A375 (cell line): ENCODE measurements around the gene PTGR1. TPM values are rescaled to one million over a fixed set of nuclear protein-coding genes. Genes with fewer than 3 reads are reported as not detected.

Experiments used
- total RNA-seq: library from RNA; depleted of rRNA; stranded (reverse); fragments of >200 nt; shearing (Covaris generic); gene quantifications from 2 replicates; pipeline ENCODE4 v1.2.3, GENCODE V29; 2014; rRNA removed

The PTGR1 gene
- 24.8 and 26.4 TPM in 2 replicates for total RNA-seq

GRCh38 chr9:111599092-111599954 is at the start of gene PTGR1:
Gene PTGR1, minus strand, starts transcription at chr9:111599647. Its CDS starts 2,225 bp downstream, at chr9:111597422.

GRCh38 chr9:111631214-111631971 is 31.9 kb upstream of the PTGR1 start, which contains the start of gene DNAJC25:
Gene DNAJC25, plus strand, starts transcription at chr9:111631334. Its CDS starts 74 bp downstream, at chr9:111631408.

GRCh38 chr9:111525056-111525977 is 74.1 kb downstream of the PTGR1 start, which contains the start of gene ZNF483:
Gene ZNF483, plus strand, starts transcription at chr9:111525179. Its CDS starts 2,217 bp downstream, at chr9:111527396.

Other genes starting within 250 kb of the PTGR1 start
- gene ECPAS, start 115.3 kb downstream of the PTGR1 start, total RNA-seq, result 140 and 158 TPM in 2 replicates
- gene ZNF483, start 74.5 kb downstream of the PTGR1 start, total RNA-seq, result 3.3 and 3.8 TPM in 2 replicates
- gene DNAJC25, start 31.7 kb upstream of the PTGR1 start, total RNA-seq, result 7.5 and 11.7 TPM in 2 replicates
- gene GNG10, start 62.0 kb upstream of the PTGR1 start, total RNA-seq, result 32.1 and 34.3 TPM in 2 replicates
- gene SHOC1, start 195.3 kb upstream of the PTGR1 start, total RNA-seq, result 0.08 TPM in 1 of 2 replicates, not detected in the other